Erythroblast (primary cell): ENCODE data around the gene OR1D5.

Source experiments
- GATA1 ChIP-seq: IDR thresholded peaks from 2 replicates; pipeline ENCODE4 v1.6.1; 2011; ENCODE audit warnings: low read depth, mild to moderate bottlenecking, control low read depth, low read length, moderate library complexity
- POLR2A ChIP-seq: IDR thresholded peaks from 2 replicates; pipeline ENCODE4 v1.6.1; 2011; ENCODE audit warnings: mild to moderate bottlenecking, low read length

DNA sequence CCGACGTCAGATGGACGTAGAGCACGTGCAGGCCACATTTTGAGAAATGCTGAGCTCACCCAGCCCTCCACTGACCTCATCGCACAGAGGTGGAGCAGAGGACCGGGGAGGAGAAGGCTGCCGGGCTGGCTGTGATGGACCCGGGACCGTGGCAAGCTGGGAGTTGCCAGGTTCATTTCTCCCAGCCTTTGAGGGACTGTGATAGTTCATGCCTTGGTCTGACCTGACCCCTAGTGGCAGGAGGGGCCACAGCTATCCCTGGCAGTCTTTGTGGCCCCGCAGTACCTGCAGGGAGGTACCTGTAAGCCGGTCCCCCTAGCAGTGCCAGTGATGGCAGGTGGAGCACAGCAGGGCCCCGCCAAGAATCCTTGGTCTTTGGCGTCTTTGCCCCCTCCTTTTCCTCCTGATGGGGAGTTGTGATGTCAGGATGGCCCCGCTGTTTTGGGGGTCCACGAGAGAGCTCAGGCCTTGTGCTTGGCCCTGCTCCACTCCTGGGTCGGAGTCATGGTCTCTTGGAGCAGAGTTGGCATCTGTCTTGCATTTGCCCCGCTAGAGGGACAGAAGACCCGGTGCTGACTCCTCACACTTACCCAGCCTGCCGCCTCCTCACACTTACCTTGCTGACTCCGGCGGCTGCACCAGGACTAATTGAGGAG lies 50.4 kb downstream of the OR1D5 start:
- TF ChIP-seq POLR2A (no peak), GATA1 (no peak)
